GM18870 (cell line): ENCODE measurements around the gene LSAMP.
A peak's percentile ranks its signal among the peaks of the same experiment; 100 is the strongest.

Experiments used
- ATAC-seq: cut with Tn5 transposase; IDR thresholded peaks from one replicate; pipeline ENCODE4 v1.9.1; 2021; ENCODE audit warnings: moderate library complexity; ENCODE audit not compliant: unreplicated experiment

LSAMP gene

DNA sequence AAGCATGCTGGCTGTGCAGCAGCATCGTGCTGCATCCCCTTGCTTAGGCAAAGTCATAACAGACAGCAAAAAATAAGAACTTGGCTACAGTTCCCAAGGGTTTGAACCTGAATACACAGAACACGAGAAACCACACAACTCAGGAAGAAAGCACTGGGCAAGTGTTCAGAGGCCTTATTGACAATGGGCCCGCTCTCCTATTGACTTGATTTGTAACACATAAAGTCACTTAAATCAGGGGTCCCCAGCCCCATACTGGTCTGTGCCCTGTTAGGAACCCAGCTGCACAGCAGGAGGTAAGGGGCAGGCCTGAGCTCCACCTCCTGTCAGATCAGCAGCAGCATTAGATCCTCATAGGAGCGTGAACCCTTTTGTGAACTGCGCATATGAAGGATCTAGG lies 145.1 kb downstream of the LSAMP start:
- ATAC-seq, result no peak

DNA sequence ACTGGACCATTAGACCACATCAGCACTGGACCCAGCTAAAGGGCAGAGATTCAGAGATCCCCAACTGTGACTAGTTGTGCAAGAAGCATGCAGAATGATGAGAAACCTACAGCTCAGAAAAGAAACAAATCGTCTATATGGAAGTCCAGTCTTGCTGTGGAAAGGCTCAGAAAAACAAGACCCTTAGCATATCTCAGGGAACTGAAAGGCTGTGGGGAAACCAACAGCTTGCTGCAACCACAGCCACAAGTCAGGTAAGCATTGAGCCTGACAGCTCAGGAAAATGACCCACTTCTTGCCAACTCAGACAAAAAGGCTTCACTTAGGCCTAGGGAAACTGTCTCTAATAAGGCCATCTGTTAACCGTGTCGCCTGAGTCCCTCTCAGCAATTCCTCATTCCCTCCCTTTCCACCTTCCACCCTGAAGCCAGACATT lies 145.6 kb downstream of the LSAMP start:
- ATAC-seq, result no peak

DNA sequence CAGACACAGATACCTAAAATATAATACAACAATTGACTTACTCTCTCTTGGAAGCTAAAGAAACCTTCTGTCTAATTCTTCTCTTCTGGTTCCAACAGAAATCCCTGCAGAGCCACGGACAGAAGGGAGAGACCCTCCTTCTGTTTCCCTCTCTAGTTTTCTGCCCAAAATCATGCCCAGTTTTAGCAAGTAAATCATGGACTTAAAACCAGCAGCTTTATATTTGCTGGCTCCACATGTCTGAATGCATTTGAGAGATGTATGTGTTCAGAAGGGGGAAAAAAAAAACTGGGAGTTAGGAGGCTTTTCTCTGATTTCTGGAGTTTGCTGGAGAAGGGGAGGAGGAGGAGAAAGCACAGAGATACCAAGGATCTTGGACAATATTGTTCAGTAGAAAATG lies 147.1 kb downstream of the LSAMP start:
- no peak for ATAC-seq

DNA sequence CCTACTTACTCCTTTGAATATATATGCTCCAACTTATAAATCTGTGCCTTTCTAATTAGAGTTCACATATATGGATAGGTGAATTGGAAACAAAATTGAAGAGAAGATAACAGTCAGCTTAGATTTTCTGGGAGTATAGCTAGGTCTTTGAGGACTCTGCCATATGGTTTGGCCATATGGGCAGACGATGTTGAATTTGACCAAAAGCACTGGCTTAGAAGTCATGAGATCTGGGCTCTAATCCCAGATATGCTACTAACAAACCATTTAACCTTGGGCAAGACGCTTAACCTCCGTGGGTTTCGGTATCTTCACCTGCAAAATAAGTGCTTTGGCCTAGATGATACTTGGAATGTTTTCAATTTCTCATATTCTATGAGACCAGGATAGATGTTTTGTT lies 154.1 kb downstream of the LSAMP start:
- ATAC-seq, result no peak

DNA sequence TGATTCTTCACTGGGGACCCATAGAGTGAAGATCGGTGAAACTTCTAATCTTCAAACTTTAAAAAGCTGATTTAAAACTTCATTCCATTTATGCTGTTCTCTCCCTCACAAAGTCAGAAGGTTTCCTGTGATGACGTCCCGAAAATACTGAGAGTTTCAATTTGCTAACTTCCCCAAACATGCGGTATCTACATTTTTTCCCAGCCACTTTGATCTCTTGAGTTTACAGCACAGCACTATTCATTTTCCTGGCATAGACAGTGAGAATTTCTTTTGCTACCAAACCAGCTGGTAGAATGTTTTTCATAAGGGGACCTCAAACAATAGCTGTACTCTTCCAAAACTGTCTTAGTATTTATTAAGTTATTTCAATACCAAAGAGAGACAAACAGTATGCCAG lies 156.8 kb downstream of the LSAMP start:
- ATAC-seq, result peak; percentile 43

DNA sequence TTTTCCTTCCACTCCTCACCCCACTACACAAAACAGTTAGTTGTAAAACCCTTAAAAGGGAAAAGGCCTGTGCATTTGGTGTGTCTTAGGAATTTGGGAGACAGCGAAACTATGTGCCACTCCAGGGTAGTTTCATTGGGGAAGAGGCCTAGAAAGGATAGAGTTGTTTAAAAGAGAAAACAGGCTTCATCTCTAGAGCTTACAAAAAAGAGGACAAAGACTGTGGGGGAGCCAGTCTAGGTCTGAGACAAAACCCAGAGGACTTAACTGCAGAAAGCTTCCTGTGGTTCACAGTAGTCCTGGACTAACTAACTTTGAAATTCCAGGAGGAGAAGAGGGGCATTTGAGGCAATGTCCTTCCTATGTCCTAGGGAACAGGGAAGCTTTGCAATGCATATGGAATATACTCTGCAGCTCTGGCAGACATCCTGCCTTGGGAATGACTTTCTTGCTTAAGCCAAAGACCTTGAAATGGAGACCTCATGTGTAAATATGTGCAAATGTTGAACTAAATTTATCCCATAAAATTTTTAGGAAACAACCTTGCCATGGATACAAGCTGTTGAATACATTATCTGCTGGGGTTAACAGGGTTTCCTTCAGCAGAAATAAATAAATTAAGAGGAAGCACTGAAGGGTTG lies 159.4 kb downstream of the LSAMP start:
- ATAC-seq, result no peak

DNA sequence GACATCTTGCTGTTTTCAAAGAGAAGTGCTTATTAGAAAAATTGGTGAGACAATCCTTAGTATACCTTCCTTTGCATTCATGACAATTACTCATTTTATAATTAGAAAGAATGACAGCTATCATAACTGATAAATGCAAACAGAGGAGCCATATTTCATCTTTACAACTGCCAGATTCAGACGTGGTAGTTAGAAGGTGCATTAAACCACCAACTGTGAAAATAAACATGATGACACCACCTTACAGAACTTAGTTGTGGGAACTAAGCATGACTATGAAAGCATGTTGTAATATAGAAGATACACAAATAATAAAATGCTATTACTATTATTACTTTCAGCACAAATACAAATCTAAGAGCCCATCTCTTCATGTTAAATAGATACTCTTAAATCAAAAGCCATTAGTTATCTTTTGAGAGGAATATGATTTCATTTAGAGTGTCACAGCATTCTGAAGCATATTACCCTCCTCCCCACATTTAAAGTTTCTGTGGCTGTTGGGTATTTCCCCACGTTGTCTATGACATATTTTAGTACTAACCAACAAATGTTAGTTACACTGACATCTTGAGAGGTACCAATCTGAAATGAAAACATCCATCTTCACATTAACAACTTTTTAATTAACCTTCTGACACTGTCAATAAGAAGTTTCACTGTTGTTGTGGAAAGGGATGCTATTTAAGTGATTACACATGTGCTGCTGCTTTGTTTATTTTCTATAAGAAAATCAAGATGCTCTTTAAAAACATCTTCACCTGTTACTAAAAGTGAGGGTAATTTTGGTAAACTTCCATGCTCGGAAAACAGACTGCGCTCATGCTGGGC lies 163.8 kb downstream of the LSAMP start:
- ATAC-seq, result peak; percentile 69

DNA sequence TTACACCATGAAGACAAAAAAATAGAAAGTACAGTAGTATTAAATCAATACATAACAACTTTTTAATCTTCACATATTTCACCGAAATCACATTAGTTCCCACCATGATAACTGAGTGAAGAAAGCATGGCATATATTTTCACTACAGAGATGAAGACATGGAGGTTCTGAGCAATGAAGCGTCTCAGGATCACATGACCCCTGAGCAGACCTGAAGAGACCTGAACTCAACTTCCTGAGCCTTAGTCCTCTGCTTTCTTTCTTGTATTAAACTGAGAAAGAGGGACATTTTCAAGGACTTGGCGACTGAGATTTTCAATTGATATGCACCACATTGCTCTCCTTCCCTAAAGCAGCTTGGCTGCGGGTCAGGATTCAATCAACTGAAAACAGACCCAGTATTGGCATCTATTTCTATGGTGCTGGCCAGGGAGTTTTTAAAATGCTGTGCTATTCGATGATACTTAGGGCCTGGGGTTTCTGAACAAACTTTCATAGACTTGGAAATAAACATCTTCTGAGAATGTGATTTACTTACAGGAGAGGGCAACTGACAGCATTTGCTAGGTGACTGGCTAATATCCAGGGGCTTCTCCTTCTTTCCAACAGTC lies 165.1 kb downstream of the LSAMP start:
- ATAC-seq, result no peak

DNA sequence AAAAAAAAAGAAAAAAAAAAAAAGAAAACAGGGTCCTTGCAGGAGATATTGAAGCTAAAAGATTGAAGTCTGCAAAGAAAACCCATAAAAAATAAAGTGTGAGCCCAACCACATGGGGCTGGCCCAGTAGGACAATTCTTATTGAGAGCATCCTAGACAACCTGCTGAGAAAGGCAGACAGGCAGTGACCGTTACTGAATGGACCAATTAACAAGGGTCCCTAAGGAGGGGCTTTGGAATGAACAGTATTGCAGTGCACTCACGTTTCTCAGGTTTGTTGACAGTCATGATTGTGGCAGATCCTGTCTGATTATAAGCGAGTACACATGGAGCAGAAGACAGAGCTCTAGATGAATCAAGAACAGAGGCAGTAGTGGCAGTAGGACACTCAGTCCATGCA lies 168.6 kb downstream of the LSAMP start:
- ATAC-seq, result no peak

DNA sequence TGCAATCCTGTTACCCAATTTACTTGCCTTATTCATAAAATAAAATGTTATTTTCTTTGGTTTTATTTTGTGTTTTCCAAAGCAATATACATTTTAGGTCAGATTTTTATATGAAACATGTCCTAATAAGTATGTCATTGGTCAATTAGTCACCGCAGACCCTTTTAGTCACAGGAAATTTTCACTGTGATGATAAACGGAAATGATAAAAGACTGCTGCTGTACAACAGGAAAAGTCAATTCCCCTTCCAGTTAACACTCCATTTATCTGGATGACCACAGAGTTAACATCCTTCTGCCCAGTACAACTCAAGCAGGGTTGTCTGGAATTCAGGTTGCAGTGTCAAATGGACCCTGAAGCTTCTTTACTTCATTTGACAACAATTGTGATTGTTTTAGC lies 175.2 kb downstream of the LSAMP start:
- no peak for ATAC-seq

DNA sequence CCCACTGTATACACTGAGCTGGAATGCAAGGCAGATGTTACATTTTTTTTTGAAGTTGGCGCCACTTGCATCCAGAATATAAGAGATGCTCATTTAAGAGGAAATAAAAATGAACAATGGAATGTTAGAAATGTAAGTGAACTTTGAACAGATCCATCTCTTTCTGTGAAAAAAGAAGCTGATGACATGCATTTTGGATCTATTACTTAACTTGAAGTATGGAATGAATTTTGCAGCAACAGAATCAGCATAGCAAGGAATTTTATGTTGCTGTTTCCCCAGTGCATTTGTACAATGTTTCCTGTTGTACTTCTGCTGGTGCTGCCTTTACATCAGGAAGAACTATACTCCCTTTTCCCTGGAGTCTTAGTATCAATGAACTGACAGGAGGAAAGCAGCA lies 178.2 kb downstream of the LSAMP start:
- ATAC-seq, result no peak

DNA sequence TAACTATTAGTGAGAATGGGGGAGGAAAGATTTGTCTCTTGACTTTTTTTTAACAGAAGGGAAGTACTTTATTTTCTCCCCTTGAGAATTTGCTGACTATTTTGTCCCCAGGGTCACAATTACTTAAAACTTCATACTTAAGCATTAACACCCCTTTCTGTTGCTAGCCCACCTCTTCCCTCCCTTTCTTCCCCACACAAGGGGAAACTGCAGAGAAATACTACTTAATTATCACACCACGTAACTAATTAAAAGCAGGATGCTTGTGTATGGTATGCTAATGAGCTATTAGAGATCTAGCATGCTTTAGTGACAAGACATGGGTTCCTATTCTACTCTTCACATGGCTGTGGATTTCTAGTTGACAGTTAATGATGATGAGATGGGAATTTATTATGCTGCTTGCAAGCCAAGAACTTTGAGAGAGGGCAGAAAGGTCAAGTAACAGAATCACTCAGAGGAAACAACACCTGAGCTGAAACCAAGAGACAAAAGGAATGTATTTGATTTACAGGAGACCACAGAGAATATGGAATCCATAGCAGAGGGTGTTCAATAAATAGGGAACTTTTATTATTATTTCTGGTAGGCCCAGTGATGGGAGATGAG lies 179.2 kb downstream of the LSAMP start:
- no peak for ATAC-seq

DNA sequence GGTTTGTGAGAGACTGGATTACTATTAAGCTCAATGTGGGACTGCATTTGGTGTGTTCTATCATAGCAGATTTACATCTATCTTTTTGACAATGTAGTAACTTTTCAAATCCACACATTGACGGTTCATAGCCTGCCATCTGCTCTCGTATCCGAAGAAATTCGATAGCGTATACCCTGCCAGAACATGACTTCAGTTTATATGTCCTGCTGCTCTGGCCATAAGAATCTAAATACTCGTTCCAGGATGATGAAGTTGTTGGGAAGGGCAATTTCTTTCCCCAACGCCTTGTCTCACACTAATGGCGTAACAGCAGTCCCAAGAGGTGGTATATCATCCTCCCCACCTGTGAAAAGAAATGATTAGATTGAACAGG lies 180.0 kb downstream of the LSAMP start:
- no peak for ATAC-seq

DNA sequence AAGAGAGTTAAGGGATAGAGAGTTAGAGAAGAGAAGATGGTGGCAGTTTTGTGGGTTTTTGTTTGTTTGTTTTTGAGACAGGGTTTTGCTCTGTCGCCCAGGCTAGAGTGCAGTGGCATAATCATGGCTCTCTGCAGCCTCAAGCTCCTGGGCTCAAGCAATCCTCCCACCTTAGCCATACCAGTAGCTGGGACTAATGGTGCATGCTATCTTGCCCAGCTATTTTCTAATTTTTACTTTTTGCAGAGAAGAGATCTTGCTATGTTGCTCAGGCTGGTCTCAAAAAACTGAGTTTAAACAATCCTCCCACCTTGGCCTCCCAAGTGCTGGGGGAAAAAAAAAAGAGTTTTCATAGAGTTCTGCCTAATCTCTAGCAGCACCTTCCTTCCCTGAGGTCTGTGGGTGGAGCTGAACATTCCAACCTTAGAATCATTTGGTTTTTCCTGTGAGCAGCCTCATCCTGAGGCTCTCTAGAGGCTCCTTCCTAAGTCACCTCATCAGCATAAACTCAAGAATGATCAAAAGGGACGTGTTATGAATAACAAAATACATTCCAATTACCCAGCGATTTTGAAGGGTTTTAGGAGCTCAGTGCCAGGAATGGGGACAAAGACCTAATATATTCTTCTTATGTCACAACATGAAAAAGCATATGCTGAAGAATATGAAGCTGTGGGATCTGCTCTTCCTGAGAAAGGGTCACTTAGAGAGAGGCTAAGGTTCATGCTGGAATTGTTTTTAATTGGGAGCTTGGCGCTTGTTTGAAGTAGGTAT lies 180.6 kb downstream of the LSAMP start:
- no peak for ATAC-seq

DNA sequence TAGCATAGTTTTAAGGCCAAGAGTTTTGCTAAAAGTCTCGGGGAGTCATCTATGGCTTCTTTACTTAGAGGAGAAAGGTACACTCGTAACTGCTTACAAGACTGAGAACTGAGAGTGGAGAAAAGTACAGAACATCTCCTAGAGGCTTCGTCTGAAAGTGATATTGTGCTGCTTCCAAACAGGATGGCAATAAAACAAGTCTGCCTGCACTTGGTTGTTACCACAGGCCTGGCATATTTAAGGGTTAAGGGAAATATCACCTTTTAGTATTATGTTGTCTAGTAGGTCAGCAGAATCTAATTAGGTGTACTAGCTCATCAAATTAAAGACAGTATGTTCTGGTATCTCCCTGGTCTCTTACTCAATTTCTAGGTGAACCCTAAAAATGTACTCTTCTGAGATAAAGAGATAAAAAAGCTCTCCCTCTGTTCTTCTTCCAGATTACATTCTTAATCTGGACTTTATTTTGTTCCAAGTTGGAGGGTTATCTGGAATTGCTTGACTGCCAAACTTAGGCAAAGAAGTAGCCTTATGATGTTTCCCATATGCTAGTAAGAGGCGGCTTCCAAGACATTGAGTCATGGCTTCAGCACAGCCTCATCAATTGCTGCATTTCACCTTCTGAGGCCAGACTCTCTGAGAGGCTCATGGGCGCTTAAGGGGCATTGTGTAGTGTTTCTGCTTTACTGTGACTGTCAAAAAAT lies 181.3 kb downstream of the LSAMP start:
- ATAC-seq, result no peak

DNA sequence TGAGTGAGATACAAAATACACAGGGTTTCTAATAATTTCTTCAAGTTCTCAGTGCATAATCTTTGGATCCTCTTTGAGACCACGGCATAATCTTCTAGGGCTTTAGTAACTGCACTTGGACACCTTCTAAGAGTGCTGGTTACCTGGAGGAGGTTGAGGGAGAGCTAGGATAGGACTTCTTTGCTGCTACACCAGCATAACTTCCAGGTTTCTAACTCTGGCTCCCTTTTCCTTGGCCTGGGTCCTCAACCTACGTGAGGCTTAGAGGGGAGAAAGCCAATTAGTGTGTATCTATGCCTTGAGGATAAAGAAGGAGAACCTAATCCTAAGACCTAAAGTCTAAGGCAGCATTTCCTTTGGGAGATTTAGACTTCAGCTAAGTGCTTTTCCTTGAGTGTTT lies 184.8 kb downstream of the LSAMP start:
- no peak for ATAC-seq

DNA sequence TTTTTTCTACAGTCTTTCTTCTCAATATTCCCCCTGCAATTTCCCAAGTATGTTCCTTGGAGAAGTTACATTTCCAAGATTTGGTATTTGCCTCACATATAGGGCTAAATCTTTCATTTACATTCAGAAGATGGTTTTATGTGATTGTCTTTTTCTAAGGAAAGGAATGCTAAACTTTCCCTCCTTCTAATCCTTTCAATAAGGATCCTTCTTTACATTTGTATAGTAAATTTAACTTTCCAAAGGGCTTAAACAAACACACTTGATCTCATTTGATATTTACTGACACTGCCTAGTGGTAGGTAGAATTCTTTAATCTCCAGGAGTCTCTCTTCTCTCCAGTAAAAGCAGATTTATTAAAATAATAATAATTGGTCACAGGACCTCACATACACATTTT lies 185.3 kb downstream of the LSAMP start:
- ATAC-seq, result no peak

DNA sequence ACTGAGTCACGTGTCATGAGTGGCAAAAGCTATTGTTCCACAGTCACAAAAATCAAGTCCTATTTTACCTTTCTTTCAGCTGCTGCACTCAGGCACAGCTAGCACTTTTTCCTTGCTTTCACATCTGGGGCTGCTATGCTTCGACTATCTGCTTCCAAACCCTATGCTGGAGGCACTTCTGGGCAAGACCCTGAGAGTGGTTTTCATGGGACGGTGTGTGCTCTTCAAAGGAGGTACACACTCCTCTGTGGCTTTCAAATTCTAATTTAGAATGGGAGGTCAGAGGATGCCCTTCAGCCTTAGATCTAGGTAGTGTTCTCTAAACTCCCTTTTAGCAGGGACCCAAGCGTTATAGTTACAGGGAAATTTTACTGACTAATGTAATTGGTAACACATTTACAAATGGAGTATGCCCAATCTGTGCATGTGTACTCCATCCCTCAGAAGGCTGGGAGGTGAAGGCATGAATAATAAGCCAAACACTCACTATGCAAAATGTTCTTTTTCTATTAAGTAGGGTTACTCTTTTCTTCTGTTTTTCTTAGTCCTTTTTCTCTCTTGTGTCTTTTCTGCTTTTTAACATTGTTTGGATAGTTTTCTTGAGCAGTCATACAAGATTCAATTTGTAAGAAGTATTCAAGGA lies 188.3 kb downstream of the LSAMP start:
- ATAC-seq, result no peak

DNA sequence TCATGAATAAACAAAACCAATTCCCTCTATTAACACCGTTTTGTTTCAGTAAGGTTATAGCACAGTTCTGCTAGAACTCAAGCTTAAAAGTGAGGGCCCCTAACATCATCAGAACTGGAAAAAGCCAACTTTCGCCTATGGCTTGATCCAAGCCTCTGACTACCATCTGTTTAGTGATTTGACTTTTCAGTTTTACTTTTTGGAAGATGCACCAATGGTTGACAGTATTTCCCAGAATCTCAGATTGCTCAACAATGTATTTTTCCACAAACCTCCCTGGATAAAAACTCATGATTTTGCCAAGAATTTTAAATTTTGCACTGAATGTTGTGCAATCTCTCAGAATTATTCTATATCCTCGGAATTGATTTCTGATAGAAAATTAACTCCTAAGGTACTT lies 190.7 kb downstream of the LSAMP start:
- ATAC-seq, result no peak

DNA sequence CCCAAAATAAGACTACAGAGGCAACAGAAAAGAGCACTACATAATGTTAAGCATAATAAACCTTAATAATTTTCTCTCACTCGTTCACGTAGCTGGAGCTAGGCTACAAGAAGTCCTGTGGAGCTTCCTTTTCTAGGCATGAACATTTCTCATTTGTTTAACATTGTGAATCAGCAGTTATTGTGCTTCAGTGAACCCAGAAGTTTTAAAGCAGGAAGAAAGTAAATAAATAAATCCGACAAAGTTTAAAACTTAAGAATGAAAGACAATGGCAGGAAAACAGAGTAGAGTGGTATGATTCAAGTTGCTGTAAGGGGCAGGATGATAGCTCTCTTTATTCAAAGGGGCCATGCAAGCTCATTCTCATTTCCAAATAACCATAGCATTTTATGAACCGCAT lies 191.8 kb downstream of the LSAMP start:
- ATAC-seq, result no peak
